Measurements from ENCODE around the gene SHROOM4.

DNA sequence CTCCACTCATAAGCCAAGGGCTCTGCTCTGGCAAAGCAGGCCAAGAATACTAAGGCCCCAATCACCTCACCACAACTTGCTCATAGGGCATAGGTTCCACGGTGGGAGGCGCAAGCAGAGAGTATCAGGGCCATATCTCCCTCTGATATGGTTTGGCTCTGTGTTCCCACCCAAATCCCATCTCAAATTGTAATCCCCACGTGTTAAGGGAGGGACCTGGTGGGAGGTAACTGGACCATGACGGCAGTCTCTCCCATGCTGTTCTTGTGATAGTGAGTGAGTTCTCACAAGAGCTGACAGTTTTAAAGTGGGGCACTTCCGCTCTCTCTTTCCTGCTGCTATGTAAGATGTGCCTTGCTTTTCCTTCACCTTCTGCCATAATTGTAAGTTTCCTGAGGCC is 88.7 kb downstream of the SHROOM4 start:
- TF ChIP-seq, protein P1, sequence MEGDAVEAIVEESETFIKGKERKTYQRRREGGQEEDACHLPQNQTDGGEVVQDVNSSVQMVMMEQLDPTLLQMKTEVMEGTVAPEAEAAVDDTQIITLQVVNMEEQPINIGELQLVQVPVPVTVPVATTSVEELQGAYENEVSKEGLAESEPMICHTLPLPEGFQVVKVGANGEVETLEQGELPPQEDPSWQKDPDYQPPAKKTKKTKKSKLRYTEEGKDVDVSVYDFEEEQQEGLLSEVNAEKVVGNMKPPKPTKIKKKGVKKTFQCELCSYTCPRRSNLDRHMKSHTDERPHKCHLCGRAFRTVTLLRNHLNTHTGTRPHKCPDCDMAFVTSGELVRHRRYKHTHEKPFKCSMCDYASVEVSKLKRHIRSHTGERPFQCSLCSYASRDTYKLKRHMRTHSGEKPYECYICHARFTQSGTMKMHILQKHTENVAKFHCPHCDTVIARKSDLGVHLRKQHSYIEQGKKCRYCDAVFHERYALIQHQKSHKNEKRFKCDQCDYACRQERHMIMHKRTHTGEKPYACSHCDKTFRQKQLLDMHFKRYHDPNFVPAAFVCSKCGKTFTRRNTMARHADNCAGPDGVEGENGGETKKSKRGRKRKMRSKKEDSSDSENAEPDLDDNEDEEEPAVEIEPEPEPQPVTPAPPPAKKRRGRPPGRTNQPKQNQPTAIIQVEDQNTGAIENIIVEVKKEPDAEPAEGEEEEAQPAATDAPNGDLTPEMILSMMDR (IDR thresholded peaks at IDR 0.05; ENCODE audit: low read depth, low read length, poor library complexity, severe bottlenecking): no peak
- no peak for TF ChIP-seq EZH2phosphoT487 (IDR thresholded peaks at IDR 0.05; ENCODE audit: borderline replicate concordance, low read length)

Measured in DOHH2 (cell line).